SK-N-MC (cell line): ENCODE measurements around the gene CHTF18.

Experiments
- EZH2 ChIP-seq: fragments of 200-600 bp; sonication (generic); IDR thresholded peaks from one replicate; pipeline ENCODE4 v1.6.1; 2017; ENCODE audit warnings: antibody characterized with exemption
- FOXP2 ChIP-seq: optimal IDR thresholded peaks from 2 replicates; pipeline ENCODE3; 2011; ENCODE audit warnings: mild to moderate bottlenecking, moderate library complexity; ENCODE audit not compliant: insufficient read depth; ENCODE audit errors: extremely low read length, control extremely low read depth
- POLR2AphosphoS5 ChIP-seq: IDR thresholded peaks from 2 replicates; pipeline ENCODE4 v1.6.1; 2012; ENCODE audit warnings: mild to moderate bottlenecking, low read depth, low read length, borderline replicate concordance

DNA sequence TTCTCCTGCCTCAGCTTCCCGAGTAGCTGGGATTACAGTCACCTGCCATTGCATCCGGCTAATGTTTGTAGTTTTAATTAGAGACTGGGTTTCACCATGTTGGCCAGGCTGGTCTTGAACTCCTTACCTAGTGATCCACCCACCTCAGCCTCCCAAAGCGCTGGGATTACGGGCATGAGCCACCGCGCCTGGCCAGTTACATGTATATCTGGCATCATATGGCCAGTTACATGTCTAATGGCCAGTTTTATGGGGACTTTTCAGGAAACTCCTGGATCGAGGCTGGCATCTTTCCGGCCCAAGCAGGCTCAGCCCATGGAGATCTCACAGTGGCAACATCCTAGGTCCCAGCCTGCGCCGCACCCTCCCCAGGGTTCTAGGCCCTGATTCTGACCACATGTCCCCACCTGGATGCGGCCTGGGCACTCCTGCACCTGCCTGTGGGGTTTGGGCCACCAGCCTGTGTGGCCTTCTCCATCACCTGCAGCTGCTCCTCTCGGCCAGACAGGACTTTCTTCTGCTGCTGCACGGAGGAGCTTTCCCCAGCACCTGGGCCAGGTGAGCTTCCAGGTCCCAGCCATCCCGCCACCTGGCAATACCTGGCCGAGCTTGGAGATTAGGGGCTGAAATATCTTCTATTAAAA, 46.3 kb upstream of the CHTF18 start:
- TF ChIP-seq POLR2AphosphoS5 (no peak), EZH2 (no peak), FOXP2 (no peak)
